H1 (cell line): Measurements from ENCODE around the gene SMARCAL1.

Experiments
- CREB1 ChIP-seq: IDR thresholded peaks from 2 replicates; pipeline ENCODE4 v1.6.1; 2012; ENCODE audit warnings: inconsistent platforms
- GTF2F1 ChIP-seq: IDR thresholded peaks from 2 replicates; pipeline ENCODE4 v1.6.1; 2012; ENCODE audit warnings: low read depth, low read length, improper control_type of control experiment, borderline replicate concordance
- NRF1 ChIP-seq: IDR thresholded peaks from 2 replicates; pipeline ENCODE4 v1.6.1; 2011; ENCODE audit warnings: mild to moderate bottlenecking, low read depth, low read length, improper control_type of control experiment
- POLR2AphosphoS5 ChIP-seq: IDR thresholded peaks from 2 replicates; pipeline ENCODE4 v1.6.1; 2011; ENCODE audit warnings: low read depth, low read length
- RAD21 ChIP-seq, 2 experiments: IDR thresholded peaks in 1 of 2; conservative IDR thresholded peaks in 1 of 2; 2 replicates each; pipeline ENCODE4 v1.6.1; 2011; ENCODE audit warnings: low read depth in 2 of 2, low read length in 2 of 2, improper control_type of control experiment in 1 of 2, inconsistent platforms in 1 of 2, mild to moderate bottlenecking in 1 of 2, moderate library complexity in 1 of 2
- RBBP5 ChIP-seq: IDR thresholded peaks from 2 replicates; pipeline ENCODE4 v1.7.1; 2012; ENCODE audit warnings: low read depth, mild to moderate bottlenecking, inconsistent platforms, low read length, moderate library complexity, borderline replicate concordance
- SP1 ChIP-seq: IDR thresholded peaks from 2 replicates; pipeline ENCODE4 v1.6.1; 2011; ENCODE audit warnings: low read depth, low read length
- YY1 ChIP-seq: IDR thresholded peaks from 2 replicates; pipeline ENCODE4 v1.6.1; 2011; ENCODE audit warnings: low read depth, mild to moderate bottlenecking, low read length
- TF ChIP-seq, protein P1 (sequence below), 3 experiments: IDR thresholded peaks; 1 replicate in 2 of 3; 2 replicates in 1 of 3; pipeline versions ENCODE4 v1.5.1 to v1.6.1; 2011; ENCODE audit warnings: low read length in 3 of 3, mild to moderate bottlenecking in 3 of 3, inconsistent platforms in 2 of 3, low read depth in 1 of 3, moderate library complexity in 1 of 3; ENCODE audit not compliant: insufficient read depth in 1 of 3; ENCODE audit errors: control extremely low read depth in 1 of 3

DNA sequence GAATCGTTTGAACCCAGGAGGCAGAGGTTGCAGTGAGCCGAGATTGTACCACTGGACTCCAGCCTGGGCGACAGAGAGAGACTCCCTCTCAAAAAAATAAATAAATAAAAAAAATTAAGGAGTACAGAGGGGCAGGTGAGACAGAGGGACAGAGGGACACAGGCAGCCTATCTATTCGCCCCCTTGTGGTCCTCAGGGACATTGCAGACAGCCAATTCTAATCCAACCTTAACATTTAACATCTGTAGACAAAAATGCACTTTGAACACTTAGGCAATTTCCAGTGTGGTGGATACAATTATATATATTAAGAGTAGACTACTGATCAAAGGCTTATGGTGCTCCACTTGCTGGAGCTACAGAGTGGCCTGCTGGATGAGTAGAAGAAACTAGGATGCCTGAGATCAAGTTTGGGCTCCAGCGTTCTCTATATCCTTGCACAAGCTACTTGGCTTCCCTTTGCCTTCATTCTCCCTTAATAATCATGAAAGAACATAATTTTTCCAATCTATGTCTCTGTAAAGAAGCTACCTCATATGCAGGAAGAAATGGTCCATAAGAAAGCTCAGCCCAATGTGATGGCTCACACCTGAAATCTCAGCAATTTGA, 8.2 kb upstream of the SMARCAL1 start:
- TF ChIP-seq POLR2AphosphoS5 (no peak), RBBP5 (no peak), YY1 (no peak), SP1 (no peak), GTF2F1 (no peak), CREB1 (no peak), NRF1 (no peak), RAD21 (IDR thresholded peaks at IDR 0.05 in 1 of 2, conservative IDR thresholded peaks at IDR 0.05 in 1 of 2; ENCODE audit: low read depth in 2 of 2, low read length in 2 of 2) (peak; percentile 69 to 73)
- TF ChIP-seq, protein P1, sequence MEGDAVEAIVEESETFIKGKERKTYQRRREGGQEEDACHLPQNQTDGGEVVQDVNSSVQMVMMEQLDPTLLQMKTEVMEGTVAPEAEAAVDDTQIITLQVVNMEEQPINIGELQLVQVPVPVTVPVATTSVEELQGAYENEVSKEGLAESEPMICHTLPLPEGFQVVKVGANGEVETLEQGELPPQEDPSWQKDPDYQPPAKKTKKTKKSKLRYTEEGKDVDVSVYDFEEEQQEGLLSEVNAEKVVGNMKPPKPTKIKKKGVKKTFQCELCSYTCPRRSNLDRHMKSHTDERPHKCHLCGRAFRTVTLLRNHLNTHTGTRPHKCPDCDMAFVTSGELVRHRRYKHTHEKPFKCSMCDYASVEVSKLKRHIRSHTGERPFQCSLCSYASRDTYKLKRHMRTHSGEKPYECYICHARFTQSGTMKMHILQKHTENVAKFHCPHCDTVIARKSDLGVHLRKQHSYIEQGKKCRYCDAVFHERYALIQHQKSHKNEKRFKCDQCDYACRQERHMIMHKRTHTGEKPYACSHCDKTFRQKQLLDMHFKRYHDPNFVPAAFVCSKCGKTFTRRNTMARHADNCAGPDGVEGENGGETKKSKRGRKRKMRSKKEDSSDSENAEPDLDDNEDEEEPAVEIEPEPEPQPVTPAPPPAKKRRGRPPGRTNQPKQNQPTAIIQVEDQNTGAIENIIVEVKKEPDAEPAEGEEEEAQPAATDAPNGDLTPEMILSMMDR (IDR thresholded peaks at IDR 0.05; ENCODE audit: control extremely low read depth in 1 of 3, insufficient read depth in 1 of 3, low read depth in 1 of 3, low read length in 3 of 3), result peak; percentile 66 to 81 (median 77)
